GM19193 (cell line): Measurements from ENCODE around the gene OR4C11.

ENCODE experiments used
- POLR2A ChIP-seq: IDR thresholded peaks from 4 replicates; pipeline ENCODE4 v1.6.1; 2011; ENCODE audit not compliant: insufficient read depth, insufficient read length; ENCODE audit errors: extremely low read depth

The OR4C11 gene, protein sequence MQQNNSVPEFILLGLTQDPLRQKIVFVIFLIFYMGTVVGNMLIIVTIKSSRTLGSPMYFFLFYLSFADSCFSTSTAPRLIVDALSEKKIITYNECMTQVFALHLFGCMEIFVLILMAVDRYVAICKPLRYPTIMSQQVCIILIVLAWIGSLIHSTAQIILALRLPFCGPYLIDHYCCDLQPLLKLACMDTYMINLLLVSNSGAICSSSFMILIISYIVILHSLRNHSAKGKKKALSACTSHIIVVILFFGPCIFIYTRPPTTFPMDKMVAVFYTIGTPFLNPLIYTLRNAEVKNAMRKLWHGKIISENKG

DNA sequence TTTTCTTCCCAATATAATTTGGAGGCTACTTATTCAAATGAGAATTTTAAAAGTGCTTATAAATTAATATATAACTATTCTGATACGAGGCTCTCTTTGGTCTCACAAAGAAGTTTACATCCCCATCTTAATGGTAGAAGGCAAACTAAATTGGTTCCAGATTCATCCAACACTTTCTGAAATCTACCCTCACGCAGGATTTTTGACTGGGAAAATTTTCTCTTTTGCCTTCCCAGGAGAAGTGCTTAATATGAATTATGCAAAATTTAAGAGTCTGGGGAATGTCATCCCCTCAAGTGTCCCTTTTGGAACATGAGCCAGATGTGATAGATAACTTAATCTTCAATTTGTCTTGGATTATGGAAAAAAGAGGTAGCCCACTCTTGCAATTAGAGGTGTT lies at the start of gene OR4C11:
TSS of gene OR4C11 (minus strand) at position 101 of the 400 bp plus-strand sequence. CDS start 3,272 bp downstream, outside the sequence.
- TF ChIP-seq POLR2A, result no peak

DNA sequence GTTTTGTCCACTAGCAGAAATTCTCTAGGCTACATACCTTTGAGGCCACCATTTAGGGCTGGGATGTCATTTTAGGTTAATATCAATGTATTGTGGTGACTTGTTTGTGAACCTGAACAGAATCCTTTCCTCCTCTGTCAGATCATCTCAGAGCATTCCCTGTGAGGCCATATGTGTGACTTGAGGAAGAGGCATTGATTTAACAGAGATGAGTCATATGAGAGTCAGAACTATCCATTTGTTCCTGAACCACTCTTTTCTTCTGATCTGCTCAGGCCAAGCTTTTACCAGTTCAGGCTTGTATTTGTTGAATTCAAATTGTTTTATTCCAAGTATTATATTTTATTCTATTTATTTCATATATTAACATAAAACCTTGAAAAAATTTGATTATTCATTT lies 47.7 kb upstream of the OR4C11 start:
- no peak for TF ChIP-seq POLR2A

DNA sequence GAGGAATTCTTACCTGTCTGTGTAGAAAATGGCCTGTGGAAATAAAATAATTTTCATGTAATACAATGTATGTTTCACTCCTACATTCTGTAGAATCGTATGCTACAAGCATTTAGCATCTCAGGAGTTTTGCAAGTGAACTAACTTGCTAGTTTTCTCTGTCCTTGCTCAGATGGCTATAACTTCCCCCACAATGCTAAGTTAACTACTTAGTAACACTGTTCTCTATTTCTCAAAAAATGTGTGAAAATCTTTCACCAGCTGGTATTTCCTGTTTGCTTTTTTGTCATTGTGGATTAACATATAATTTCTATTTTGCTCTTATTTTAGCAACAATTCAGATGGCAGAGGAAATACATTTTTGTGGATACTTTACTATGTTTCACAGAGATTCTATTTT lies 45.1 kb upstream of the OR4C11 start:
- no peak for TF ChIP-seq POLR2A

DNA sequence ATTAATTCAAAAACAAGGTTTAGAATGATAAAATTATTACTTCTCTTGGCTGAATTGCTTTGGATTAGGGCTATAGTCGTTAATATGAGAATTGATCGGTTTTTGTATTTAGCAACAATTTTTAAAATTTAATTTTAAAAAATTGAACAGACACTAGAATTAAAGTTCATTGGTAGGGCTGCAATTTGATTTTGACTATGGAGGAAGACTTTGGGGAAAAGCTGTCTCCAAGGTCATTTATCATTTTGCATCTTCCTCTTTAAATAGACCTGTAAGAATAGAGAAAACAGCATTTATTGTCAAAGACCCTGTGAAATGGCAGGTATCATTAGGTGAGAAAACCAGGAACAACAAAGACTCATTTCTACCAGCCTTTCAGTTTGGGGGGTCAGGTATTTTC lies 40.6 kb upstream of the OR4C11 start, which contains the start of gene OR4S2:
TSS of gene OR4S2 (plus strand) at position 301 of the 400 bp plus-strand sequence. CDS start 2,577 bp downstream, outside the sequence.
- no peak for TF ChIP-seq POLR2A

DNA sequence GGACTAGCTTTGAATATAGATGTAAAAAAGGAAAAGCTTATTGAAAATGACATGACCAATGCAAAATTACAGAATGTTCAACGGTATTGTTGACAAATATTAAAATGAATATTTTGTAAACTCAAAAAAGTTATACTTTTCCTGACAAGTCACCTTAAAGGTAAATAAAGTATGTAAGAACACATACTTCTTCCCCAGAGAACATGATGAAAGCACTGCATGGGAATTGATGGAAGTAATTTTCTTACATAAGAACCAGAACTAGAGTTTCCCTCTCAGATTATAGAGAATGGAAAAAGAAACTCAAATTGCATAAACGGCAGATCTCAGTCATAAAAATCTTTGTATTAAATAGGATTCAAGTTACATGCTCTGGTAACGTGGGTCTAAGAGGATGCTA lies 27.4 kb upstream of the OR4C11 start, which contains the start of gene OR4P4:
TSS of gene OR4P4 (plus strand) at position 301 of the 400 bp plus-strand sequence.
- TF ChIP-seq POLR2A, result no peak

DNA sequence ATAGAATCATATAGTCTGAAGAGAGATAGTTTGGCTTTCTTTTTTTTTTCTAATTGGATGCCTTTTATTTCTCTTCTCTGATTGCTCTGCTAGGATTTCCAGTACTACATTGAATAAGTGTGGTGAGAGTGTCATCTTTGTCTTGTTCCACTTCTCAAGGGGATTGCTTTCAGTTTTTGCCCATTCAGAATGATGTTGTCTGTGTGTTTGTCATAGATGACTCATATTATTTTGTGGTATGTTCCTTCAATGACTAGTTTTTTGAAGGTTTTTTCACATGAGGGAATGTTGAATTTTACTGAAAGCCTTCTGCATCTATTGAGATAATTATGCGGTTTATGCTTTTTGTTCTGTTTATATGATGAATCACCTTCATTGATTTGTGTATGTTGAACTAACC lies 17.1 kb upstream of the OR4C11 start:
- TF ChIP-seq POLR2A, result no peak

DNA sequence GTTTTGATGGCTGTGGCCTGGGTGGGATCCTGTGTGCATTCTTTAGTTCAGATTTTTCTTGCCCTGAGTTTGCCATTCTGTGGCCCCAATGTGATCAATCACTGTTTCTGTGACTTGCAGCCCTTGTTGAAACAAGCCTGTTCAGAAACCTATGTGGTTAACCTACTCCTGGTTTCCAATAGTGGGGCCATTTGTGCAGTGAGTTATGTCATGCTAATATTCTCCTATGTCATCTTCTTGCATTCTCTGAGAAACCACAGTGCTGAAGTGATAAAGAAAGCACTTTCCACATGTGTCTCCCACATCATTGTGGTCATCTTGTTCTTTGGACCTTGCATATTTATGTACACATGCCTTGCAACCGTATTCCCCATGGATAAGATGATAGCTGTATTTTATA lies 34.9 kb downstream of the OR4C11 start:
- TF ChIP-seq POLR2A, result no peak

DNA sequence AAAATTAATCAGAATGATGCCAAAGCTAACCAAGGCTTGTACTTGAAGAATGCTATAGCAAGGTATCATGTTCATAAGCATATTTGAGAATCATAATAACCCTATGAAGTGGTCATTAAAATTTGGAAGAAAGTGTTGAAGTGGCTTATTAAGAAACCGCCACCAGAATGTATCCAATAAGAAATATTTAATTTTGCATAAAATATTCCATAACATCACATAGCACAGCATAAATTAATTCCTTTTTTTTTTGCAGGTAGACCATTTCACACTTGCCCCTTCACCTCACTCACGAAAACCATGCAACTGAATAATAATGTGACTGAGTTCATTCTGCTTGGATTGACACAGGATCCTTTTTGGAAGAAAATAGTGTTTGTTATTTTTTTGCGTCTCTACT lies 35.6 kb downstream of the OR4C11 start, which contains the start of gene OR4C16:
TSS of gene OR4C16 (plus strand) at position 301 of the 400 bp plus-strand sequence. CDS start at position 301, 0 bp downstream.
- TF ChIP-seq POLR2A, result no peak

DNA sequence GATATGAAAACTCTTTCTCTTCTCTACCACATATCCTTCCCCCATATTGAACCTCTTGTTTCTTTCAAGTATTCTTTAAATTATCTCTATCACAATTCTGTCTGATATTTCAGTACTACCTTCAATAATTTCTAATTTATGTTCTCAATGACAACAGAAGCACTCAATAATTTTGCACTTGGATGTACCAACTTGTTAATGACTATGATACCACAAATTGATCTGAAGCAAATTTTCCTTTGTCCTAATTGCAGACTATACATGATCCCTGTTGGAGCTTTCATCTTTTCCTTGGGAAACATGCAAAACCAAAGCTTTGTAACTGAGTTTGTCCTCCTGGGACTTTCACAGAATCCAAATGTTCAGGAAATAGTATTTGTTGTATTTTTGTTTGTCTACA lies 53.3 kb downstream of the OR4C11 start, which contains the start of gene OR4C15:
TSS of gene OR4C15 (plus strand) at position 301 of the 400 bp plus-strand sequence. CDS start at position 301, 0 bp downstream.
- no peak for TF ChIP-seq POLR2A
